Measurements from ENCODE around the gene BACH2.
"Not testable (repeated sequence)": the region's sequence is repeated elsewhere in the genome, so short reads cannot be mapped to it uniquely, and the experiment has no call there.

DNA sequence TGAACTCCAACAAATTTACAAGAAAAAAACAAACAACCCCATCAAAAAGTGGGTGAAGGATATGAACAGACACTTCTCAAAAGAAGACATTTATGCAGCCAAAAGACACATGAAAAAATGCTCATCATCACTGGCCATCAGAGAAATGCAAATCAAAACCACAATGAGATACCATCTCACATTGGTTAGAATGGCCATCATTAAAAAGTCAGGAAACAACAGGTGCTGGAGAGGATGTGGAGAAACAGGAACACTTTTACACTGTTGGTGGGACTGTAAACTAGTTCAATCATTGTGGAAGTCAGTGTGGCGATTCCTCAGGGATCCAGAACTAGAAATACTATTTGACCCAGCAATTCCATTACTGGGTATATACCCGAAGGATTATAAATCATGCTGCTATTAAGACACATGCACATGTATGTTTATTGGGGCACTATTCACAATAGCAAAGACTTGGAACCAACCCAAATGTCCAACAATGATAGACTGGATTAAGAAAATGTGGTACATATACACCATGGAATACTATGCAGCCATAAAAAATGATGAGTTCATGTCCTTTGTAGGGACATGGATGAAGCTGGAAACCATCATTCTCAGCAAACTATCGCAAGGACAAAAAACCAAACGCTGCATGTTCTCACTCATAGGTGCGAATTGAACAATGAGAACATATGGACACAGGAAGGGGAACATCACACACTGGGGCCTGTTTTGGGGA, 264.0 kb downstream of the BACH2 start:
- TF ChIP-seq, protein P1, sequence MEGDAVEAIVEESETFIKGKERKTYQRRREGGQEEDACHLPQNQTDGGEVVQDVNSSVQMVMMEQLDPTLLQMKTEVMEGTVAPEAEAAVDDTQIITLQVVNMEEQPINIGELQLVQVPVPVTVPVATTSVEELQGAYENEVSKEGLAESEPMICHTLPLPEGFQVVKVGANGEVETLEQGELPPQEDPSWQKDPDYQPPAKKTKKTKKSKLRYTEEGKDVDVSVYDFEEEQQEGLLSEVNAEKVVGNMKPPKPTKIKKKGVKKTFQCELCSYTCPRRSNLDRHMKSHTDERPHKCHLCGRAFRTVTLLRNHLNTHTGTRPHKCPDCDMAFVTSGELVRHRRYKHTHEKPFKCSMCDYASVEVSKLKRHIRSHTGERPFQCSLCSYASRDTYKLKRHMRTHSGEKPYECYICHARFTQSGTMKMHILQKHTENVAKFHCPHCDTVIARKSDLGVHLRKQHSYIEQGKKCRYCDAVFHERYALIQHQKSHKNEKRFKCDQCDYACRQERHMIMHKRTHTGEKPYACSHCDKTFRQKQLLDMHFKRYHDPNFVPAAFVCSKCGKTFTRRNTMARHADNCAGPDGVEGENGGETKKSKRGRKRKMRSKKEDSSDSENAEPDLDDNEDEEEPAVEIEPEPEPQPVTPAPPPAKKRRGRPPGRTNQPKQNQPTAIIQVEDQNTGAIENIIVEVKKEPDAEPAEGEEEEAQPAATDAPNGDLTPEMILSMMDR (IDR thresholded peaks at IDR 0.05), result not testable (repeated sequence)
- TF ChIP-seq POLR2A, POLR2AphosphoS5 (IDR thresholded peaks at IDR 0.05): not testable (repeated sequence)

All from upper lobe of left lung (tissue), 4 donors.